Measurements from ENCODE around the gene SYNPO2. TPM values are rescaled to one million over a fixed set of nuclear protein-coding genes. Genes with fewer than 3 reads are reported as not detected.

Gene SYNPO2
- total RNA-seq, 2 donors from 2014 or later: 9.5 to 266 TPM

GRCh38 chr4:118962540-118962939 lies 73.9 kb downstream of the SYNPO2 start:
- intact Hi-C loops (cut with DNase I): loop anchor here (10.0 kb wide), 2 partner anchors 68 to 218 kb away; no protein-coding TSS in a partner anchor
- H3K27ac ChIP-seq: no peak overlapping the region
- H3K27me3 ChIP-seq: no peaks in the 10 kb centered on the region
- no peak overlapping the region for H3K4me3 ChIP-seq
- no peaks in the 10 kb centered on the region for H3K36me3 ChIP-seq
- H3K4me1 ChIP-seq: no peaks in the 10 kb centered on the region
- no peak overlapping the region for H3K9ac ChIP-seq (ENCODE audit: low read depth in 2 of 2, low read length in 2 of 2)
- TF ChIP-seq, protein P1, sequence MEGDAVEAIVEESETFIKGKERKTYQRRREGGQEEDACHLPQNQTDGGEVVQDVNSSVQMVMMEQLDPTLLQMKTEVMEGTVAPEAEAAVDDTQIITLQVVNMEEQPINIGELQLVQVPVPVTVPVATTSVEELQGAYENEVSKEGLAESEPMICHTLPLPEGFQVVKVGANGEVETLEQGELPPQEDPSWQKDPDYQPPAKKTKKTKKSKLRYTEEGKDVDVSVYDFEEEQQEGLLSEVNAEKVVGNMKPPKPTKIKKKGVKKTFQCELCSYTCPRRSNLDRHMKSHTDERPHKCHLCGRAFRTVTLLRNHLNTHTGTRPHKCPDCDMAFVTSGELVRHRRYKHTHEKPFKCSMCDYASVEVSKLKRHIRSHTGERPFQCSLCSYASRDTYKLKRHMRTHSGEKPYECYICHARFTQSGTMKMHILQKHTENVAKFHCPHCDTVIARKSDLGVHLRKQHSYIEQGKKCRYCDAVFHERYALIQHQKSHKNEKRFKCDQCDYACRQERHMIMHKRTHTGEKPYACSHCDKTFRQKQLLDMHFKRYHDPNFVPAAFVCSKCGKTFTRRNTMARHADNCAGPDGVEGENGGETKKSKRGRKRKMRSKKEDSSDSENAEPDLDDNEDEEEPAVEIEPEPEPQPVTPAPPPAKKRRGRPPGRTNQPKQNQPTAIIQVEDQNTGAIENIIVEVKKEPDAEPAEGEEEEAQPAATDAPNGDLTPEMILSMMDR (IDR thresholded peaks at IDR 0.05): no peak
- no peak for DNase-seq
- H3K9me3 ChIP-seq: no peaks in the 10 kb centered on the region

- no peak for DNase-seq
- Histone ChIP-seq H3K27me3 (no peaks in the 10 kb centered on the region), H3K27ac (peak overlapping the region; percentile 18), H3K4me1 (peaks cover 5% of the 10 kb centered on the region), H3K36me3 (no peaks in the 10 kb centered on the region), H3K9ac (ENCODE audit: low read depth in 2 of 2, low read length in 2 of 2) (no peak overlapping the region), H3K9me3 (no peaks in the 10 kb centered on the region), H3K4me3 (no peak overlapping the region)
- TF ChIP-seq, protein P1 (IDR thresholded peaks at IDR 0.05): no peak
- intact Hi-C loops (cut with DNase I): loop anchor here (5.0 to 10.0 kb wide), 3 partner anchors 70 to 220 kb away; no protein-coding TSS in a partner anchor
Measured at GRCh38 chr4:118964891-118965411, 76.3 kb downstream of the SYNPO2 start.

- TF ChIP-seq, protein P1 (IDR thresholded peaks at IDR 0.05): no peak
- DNase-seq: no peak
- Histone ChIP-seq H3K9me3 (no peaks in the 10 kb centered on the region), H3K4me1 (peaks cover 5% of the 10 kb centered on the region), H3K9ac (ENCODE audit: low read depth in 2 of 2, low read length in 2 of 2) (no peak overlapping the region), H3K27me3 (no peaks in the 10 kb centered on the region), H3K27ac (peak overlapping the region; percentile 69), H3K4me3 (no peak overlapping the region), H3K36me3 (no peaks in the 10 kb centered on the region)
- intact Hi-C loops (cut with DNase I): loop anchor here (5.0 to 10.0 kb wide), 3 partner anchors 73 to 223 kb away; no protein-coding TSS in a partner anchor
Measured at GRCh38 chr4:118967393-118967792, 78.7 kb downstream of the SYNPO2 start.

- Histone ChIP-seq H3K9ac (ENCODE audit: low read depth in 2 of 2, low read length in 2 of 2) (no peak overlapping the region), H3K4me1 (peaks cover 5% of the 10 kb centered on the region), H3K9me3 (no peaks in the 10 kb centered on the region), H3K27ac (peak overlapping the region; percentile 69), H3K27me3 (no peaks in the 10 kb centered on the region), H3K36me3 (no peaks in the 10 kb centered on the region), H3K4me3 (no peak overlapping the region)
- intact Hi-C loops (cut with DNase I): loop anchor here (5.0 to 10.0 kb wide), 3 partner anchors 73 to 223 kb away; no protein-coding TSS in a partner anchor
- TF ChIP-seq, protein P1 (IDR thresholded peaks at IDR 0.05): no peak
- peak; percentile 56 for DNase-seq
Measured at GRCh38 chr4:118968005-118968404, 79.4 kb downstream of the SYNPO2 start.

GRCh38 chr4:118968813-118969212 lies 80.2 kb downstream of the SYNPO2 start:
- DNase-seq: no peak
- Histone ChIP-seq H3K27ac (peak overlapping the region; percentile 69), H3K9me3 (no peaks in the 10 kb centered on the region), H3K4me1 (peaks cover 5% of the 10 kb centered on the region), H3K4me3 (no peak overlapping the region), H3K27me3 (no peaks in the 10 kb centered on the region), H3K36me3 (no peaks in the 10 kb centered on the region), H3K9ac (ENCODE audit: low read depth in 2 of 2, low read length in 2 of 2) (no peak overlapping the region)
- intact Hi-C loops (cut with DNase I): loop anchor here (5.0 to 10.0 kb wide), 3 partner anchors 74 to 224 kb away; no protein-coding TSS in a partner anchor
- TF ChIP-seq, protein P1 (IDR thresholded peaks at IDR 0.05): no peak

All from colonic mucosa (tissue), 4 donors.